SKM-1 treated with dmso at 0.1 percent for 144 hours (cell line): ENCODE data around the gene KMT2B.

Experiments used
- DNase-seq: peaks from one replicate; lab custom pipeline; 2025; ENCODE audit not compliant: unreplicated experiment; lab: John Stamatoyannopoulos, UW

Gene KMT2B

GRCh38 chr19:35727053-35727955, 9.5 kb downstream of the KMT2B start:
- no peak for DNase-seq

GRCh38 chr19:35727956-35728706, 10.3 kb downstream of the KMT2B start:
- DNase-seq: no peak

GRCh38 chr19:35729021-35729420, 11.2 kb downstream of the KMT2B start:
- DNase-seq: no peak

GRCh38 chr19:35729763-35730162, 12.0 kb downstream of the KMT2B start:
- DNase-seq: no peak

- no peak for DNase-seq
These were observed 12.5 kb downstream of the KMT2B start for GRCh38 chr19:35730326-35730725.

- DNase-seq: no peak
These were observed 13.6 kb downstream of the KMT2B start for GRCh38 chr19:35731353-35731752.

GRCh38 chr19:35731779-35732405, 14.1 kb downstream of the KMT2B start:
- DNase-seq: no peak

GRCh38 chr19:35732540-35733179, 14.9 kb downstream of the KMT2B start:
- DNase-seq: no peak

- no peak for DNase-seq
These were observed 15.7 kb downstream of the KMT2B start for GRCh38 chr19:35733180-35734125.

- DNase-seq: no peak
These were observed 16.5 kb downstream of the KMT2B start for GRCh38 chr19:35734273-35734672.

- no peak for DNase-seq
These were observed 17.1 kb downstream of the KMT2B start for GRCh38 chr19:35734889-35735288.

- no peak for DNase-seq
These were observed 19.4 kb downstream of the KMT2B start for GRCh38 chr19:35736913-35737886.

GRCh38 chr19:35738021-35738886, 20.5 kb downstream of the KMT2B start:
- DNase-seq: no peak

GRCh38 chr19:35738887-35739229, 21.1 kb downstream of the KMT2B start:
- DNase-seq: no peak

GRCh38 chr19:35739275-35740107, 21.7 kb downstream of the KMT2B start:
- DNase-seq: no peak

- no peak for DNase-seq
These were observed 22.3 kb downstream of the KMT2B start for GRCh38 chr19:35740108-35740422.

GRCh38 chr19:35740423-35741202, 22.8 kb downstream of the KMT2B start:
- DNase-seq: peak; percentile 95
